Measurements from ENCODE around the gene FAM217A. TPM values are rescaled to one million over a fixed set of nuclear protein-coding genes. Genes with fewer than 3 reads are reported as not detected.

FAM217A gene
- total and polyA plus RNA-seq, 10 of the 15 experiments (the other 5 are each of a cell fraction or from before 2014, with no cell fraction given) = 0.09 to 0.11 TPM; not detected in 8

DNA sequence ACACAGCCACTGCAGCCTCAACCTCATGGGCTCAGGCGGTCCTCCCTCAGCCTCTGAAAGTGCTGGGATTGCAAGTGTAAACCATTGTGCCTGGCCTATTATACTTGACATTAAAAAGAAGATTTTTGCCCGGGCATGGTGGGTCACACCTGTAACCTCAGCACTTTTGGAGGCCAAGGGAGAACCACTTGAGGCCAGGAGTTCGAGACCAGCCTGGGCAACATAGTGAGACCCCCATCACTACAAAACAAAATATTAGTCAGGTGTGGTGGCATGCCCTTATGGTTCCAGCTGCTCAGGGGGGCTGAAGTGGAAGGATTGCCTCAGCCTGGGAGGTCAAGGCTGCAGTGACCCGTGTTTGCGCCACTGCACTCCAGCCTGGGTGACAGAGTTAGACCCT is 42.4 kb downstream of the FAM217A start:
- intact Hi-C loops (cut with micrococcal nuclease; ENCODE audit: unreplicated experiment) (no loop called here), in situ Hi-C loops (cut with MboI) (no loop called here)
- peaks cover 46% of the 10 kb centered on the region for H3K79me2 ChIP-seq (ENCODE audit: control insufficient read depth, insufficient read depth, low read length)
- ChIA-PET SMC1A (ENCODE audit: uncharacterized antibody, unreplicated experiment) (no interaction called here), RAD21 (ENCODE audit: unreplicated experiment) (no interaction called here), CTCF (interaction anchor here (1.0 to 1.3 kb wide), 2 partner anchors 15 to 59 kb away, joined by 3 read pairs; a partner anchor contains a TSS), POLR2A (no interaction called here)
- no peaks in the 10 kb centered on the region for H3K9me3 ChIP-seq (replicated peaks; ENCODE audit: control insufficient read depth, insufficient read depth, low read length)
- BruUV-seq (replicated peaks) = no TSS peak
- H3K4me2 ChIP-seq (ENCODE audit: control insufficient read depth, insufficient read depth) = no peak overlapping the region
- no peaks in the 10 kb centered on the region for H4K20me1 ChIP-seq (ENCODE audit: control insufficient read depth, insufficient read depth)
- no peak overlapping the region for H3K27ac ChIP-seq (ENCODE audit: control insufficient read depth, insufficient read depth)
- H3K4me3 ChIP-seq = no peak overlapping the region
- TF ChIP-seq PAX8 (IDR thresholded peaks at IDR 0.05) (no peak), ZZZ3 (IDR thresholded peaks at IDR 0.05; ENCODE audit: control insufficient read depth, insufficient read length, low read depth) (no peak), HDAC6 (IDR thresholded peaks at IDR 0.05; ENCODE audit: unreplicated experiment) (no peak), EP300 (IDR thresholded peaks at IDR 0.05; ENCODE audit: borderline replicate concordance in 1 of 2, control insufficient read depth in 1 of 2, low read depth in 2 of 2, low read length in 2 of 2) (no peak), STAT3 (IDR thresholded peaks at IDR 0.05; ENCODE audit: low read depth, low read length) (no peak), CHD2 (IDR thresholded peaks at IDR 0.05; ENCODE audit: borderline replicate concordance, low read depth, low read length) (no peak), RFX5 (IDR thresholded peaks at IDR 0.05; ENCODE audit: low read depth, low read length) (no peak), POLR2AphosphoS5 (IDR thresholded peaks at IDR 0.05; ENCODE audit: low read length) (no peak)
- TF ChIP-seq, protein P1, sequence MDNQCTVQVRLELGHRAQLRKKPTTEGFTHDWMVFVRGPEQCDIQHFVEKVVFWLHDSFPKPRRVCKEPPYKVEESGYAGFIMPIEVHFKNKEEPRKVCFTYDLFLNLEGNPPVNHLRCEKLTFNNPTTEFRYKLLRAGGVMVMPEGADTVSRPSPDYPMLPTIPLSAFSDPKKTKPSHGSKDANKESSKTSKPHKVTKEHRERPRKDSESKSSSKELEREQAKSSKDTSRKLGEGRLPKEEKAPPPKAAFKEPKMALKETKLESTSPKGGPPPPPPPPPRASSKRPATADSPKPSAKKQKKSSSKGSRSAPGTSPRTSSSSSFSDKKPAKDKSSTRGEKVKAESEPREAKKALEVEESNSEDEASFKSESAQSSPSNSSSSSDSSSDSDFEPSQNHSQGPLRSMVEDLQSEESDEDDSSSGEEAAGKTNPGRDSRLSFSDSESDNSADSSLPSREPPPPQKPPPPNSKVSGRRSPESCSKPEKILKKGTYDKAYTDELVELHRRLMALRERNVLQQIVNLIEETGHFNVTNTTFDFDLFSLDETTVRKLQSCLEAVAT (IDR thresholded peaks at IDR 0.05) = no peak
- TF ChIP-seq, protein P2, sequence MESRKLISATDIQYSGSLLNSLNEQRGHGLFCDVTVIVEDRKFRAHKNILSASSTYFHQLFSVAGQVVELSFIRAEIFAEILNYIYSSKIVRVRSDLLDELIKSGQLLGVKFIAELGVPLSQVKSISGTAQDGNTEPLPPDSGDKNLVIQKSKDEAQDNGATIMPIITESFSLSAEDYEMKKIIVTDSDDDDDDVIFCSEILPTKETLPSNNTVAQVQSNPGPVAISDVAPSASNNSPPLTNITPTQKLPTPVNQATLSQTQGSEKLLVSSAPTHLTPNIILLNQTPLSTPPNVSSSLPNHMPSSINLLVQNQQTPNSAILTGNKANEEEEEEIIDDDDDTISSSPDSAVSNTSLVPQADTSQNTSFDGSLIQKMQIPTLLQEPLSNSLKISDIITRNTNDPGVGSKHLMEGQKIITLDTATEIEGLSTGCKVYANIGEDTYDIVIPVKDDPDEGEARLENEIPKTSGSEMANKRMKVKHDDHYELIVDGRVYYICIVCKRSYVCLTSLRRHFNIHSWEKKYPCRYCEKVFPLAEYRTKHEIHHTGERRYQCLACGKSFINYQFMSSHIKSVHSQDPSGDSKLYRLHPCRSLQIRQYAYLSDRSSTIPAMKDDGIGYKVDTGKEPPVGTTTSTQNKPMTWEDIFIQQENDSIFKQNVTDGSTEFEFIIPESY (IDR thresholded peaks at IDR 0.05) = no peak
- TF ChIP-seq, protein P3, sequence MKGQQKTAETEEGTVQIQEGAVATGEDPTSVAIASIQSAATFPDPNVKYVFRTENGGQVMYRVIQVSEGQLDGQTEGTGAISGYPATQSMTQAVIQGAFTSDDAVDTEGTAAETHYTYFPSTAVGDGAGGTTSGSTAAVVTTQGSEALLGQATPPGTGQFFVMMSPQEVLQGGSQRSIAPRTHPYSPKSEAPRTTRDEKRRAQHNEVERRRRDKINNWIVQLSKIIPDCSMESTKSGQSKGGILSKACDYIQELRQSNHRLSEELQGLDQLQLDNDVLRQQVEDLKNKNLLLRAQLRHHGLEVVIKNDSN (IDR thresholded peaks at IDR 0.05; ENCODE audit: borderline replicate concordance, extremely low read length, insufficient read depth, low read depth, low read length) = no peak
- DNase-seq (ENCODE audit: low read depth, low spot score) (no peak), ATAC-seq (no peak; the same call in 1 of the 3 replicates), FAIRE-seq (no peak)
- no peak overlapping the region for H3K9ac ChIP-seq (ENCODE audit: control insufficient read depth, insufficient read depth, low read length)
- peaks cover 2 to 15% of the 10 kb centered on the region in 2 experiments for H3K36me3 ChIP-seq (ENCODE audit: control insufficient read depth in 2 of 2, insufficient read depth in 2 of 2, low read length in 1 of 2)
- no peaks in the 10 kb centered on the region for H3K27me3 ChIP-seq (replicated peaks in 1 of 2; ENCODE audit: control insufficient read depth in 2 of 2, insufficient read depth in 2 of 2, low read length in 1 of 2)
- 100% methylated on average over 5 of the region's 5 CpGs for WGBS (ENCODE audit: insufficient coverage, insufficient replicate concordance, low lambda C conversion rate, missing lambda C conversion rate)
- no peaks in the 10 kb centered on the region for H3K4me1 ChIP-seq (ENCODE audit: control insufficient read depth, insufficient read depth, low read length)
- no peak overlapping the region for H2AFZ ChIP-seq (ENCODE audit: control insufficient read depth, low read depth, low read length)

Measured in GM12878 (cell line).